ENCODE data around the gene RPL6. TPM values are rescaled to one million over a fixed set of nuclear protein-coding genes. Genes with fewer than 3 reads are reported as not detected.

RPL6 gene
- total and polyA plus RNA-seq, 9 of the 15 experiments (the other 6 are each of a cell fraction or from before 2014, with no cell fraction given), result 1,519 to 3,103 (median 2,396) TPM

DNA sequence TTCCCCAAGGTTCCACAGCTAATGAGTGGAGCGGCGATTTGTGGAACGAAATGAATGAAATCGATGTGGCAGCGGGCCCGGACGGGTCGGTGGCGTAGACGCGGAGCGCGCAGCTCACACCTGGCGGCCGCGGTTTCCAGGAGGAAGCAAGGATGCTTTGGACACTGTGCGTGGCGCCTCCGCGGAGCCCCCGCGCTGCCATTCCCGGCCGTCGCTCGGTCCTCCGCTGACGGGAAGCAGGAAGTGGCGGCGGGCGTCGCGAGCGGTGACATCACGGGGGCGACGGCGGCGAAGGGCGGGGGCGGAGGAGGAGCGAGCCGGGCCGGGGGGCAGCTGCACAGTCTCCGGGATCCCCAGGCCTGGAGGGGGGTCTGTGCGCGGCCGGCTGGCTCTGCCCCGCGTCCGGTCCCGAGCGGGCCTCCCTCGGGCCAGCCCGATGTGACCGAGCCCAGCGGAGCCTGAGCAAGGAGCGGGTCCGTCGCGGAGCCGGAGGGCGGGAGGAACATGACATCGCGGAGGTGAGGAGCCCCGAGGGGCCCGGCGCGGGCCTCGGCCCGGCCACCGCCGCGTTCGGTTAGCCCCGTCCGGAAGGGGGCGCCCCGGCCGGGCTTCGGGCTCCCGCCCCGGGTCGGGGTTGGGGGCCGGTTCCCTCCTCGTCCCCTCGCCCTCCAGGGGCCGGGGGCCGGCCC, 9.3 kb upstream of the RPL6 start, which contains the start of gene PTPN11 (continued):
- TF ChIP-seq ZBTB43 (CRISPR knock-in tag; IDR thresholded peaks at IDR 0.05), result peak; percentile 78; the same call in 1 of the 2 replicates
- TF ChIP-seq STAG1 (CRISPR knock-in tag; IDR thresholded peaks at IDR 0.05; ENCODE audit: borderline replicate concordance), result no peak
- TF ChIP-seq MLX (CRISPR knock-in tag; conservative IDR thresholded peaks at IDR 0.05), result no peak
- no peak for TF ChIP-seq ZNF277 (CRISPR knock-in tag; IDR thresholded peaks at IDR 0.05; ENCODE audit: borderline replicate concordance)

DNA sequence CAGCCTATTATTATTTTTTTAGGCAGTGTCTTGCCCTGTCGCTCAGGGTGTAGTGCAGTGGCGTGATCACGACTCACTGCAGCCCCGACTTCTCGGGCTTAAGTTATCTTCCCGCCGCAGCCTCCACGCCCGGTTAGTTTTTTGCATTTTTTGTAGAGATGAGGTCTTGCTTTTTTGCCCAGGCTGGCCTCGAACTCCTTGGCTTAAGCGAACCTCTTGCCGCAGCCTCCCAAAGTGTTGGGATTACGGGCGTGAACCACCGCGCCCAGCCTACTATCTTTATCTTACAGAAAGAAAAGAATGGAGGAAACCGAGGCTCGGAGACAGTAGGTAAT, 8.8 kb upstream of the RPL6 start:
- FAIRE-seq (peak; percentile 29), DNase-seq (ENCODE audit: extremely low read depth in 1 of 4, low spot score in 3 of 4) (peak in 1 of 4 experiments; percentile 59), ATAC-seq (peak; percentile 9)
- BruUV-seq (replicated peaks), result TSS peak; percentile 96
- POLR2A ChIA-PET, result interaction anchor here (1.1 kb wide), 2 partner anchors 13 to 17 kb away, joined by 3 read pairs; no protein-coding TSS in a partner anchor
- no peaks in the 10 kb centered on the region for H3K9me1 ChIP-seq (ENCODE audit: control insufficient read depth, insufficient read depth, low read length)
- H3K4me1 ChIP-seq (replicated peaks in 1 of 2; ENCODE audit: control insufficient read depth in 2 of 2, insufficient read depth in 2 of 2, low read length in 2 of 2), result peaks cover 18 to 22% of the 10 kb centered on the region in 2 experiments; a peak in 4 of 5 replicates
- peak overlapping the region; percentile 93 for H3K4me2 ChIP-seq (ENCODE audit: insufficient read depth, low read length)
- H3K79me2 ChIP-seq (ENCODE audit: control insufficient read depth, insufficient read depth, low read length), result peaks cover 59% of the 10 kb centered on the region
- WGBS (ENCODE audit: insufficient coverage, low coverage, missing lambda C conversion rate), result under 1% methylated on average over 18 of the region's 18 CpGs
- intact Hi-C loops (cut with micrococcal nuclease) (no loop called here), in situ Hi-C loops (cut with MboI) (no loop called here)
- H4K20me1 ChIP-seq (replicated peaks; ENCODE audit: control insufficient read depth, insufficient read depth, low read length), result peaks cover 4% of the 10 kb centered on the region; the same call in 1 of the 2 replicates
- peaks cover 19% of the 10 kb centered on the region; the same call in 2 of the 3 replicates for H3K36me3 ChIP-seq (ENCODE audit: control insufficient read depth, insufficient read depth, low read length)
- CTCF ChIA-PET (ENCODE audit: low intra/inter-chr PET ratio), result interaction anchor here (0.6 kb wide), 1 partner anchor 139 kb away, joined by 3 read pairs; no protein-coding TSS in a partner anchor
- H3K9me3 ChIP-seq (replicated peaks; ENCODE audit: control insufficient read depth, insufficient read depth, low read depth, low read length), result no peaks in the 10 kb centered on the region
- H3K9ac ChIP-seq (ENCODE audit: insufficient read depth in 1 of 2, low read depth in 2 of 2, low read length in 2 of 2), result peak overlapping the region; percentile 89 to 97
- H3K4me3 ChIP-seq, result peak overlapping the region; percentile 67
- peak overlapping the region; percentile 92 for H2AFZ ChIP-seq (ENCODE audit: low read depth, low read length)
- peak overlapping the region; percentile 90 for H3K27ac ChIP-seq (ENCODE audit: extremely low read depth, low read depth, low read length)
- no peaks in the 10 kb centered on the region for H3K27me3 ChIP-seq (ENCODE audit: control insufficient read depth in 2 of 2, insufficient read depth in 2 of 2, low read length in 2 of 2)
- TF ChIP-seq ZNF445 (CRISPR knock-in tag; IDR thresholded peaks at IDR 0.05; ENCODE audit: low read depth) (no peak), MIER1 (IDR thresholded peaks at IDR 0.05; ENCODE audit: low read depth) (peak; percentile 64; the same call in 1 of the 2 replicates), PTTG1 (tag; IDR thresholded peaks at IDR 0.05; ENCODE audit: low read depth) (no peak), SMARCA4 (IDR thresholded peaks at IDR 0.05) (peak; percentile 35; the same call in 1 of the 2 replicates), CBFA2T3 (IDR thresholded peaks at IDR 0.05) (peak; percentile 15; the same call in 1 of the 2 replicates), PKNOX1 (IDR thresholded peaks at IDR 0.05) (peak; percentile 23; the same call in 1 of the 2 replicates), HINFP (tag; conservative IDR thresholded peaks at IDR 0.05; ENCODE audit: low read depth) (no peak)
- TF ChIP-seq, protein P1, sequence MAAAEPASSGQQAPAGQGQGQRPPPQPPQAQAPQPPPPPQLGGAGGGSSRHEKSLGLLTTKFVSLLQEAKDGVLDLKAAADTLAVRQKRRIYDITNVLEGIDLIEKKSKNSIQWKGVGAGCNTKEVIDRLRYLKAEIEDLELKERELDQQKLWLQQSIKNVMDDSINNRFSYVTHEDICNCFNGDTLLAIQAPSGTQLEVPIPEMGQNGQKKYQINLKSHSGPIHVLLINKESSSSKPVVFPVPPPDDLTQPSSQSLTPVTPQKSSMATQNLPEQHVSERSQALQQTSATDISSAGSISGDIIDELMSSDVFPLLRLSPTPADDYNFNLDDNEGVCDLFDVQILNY (CRISPR knock-in tag; IDR thresholded peaks at IDR 0.05), result peak; percentile 32; the same call in 1 of the 2 replicates

Measured in K562 (cell line).